ENCODE results near the gene USP3. TPM values are rescaled to one million over a fixed set of nuclear protein-coding genes. Genes with fewer than 3 reads are reported as not detected.

Gene USP3
- total and polyA plus RNA-seq, 11 donors, result 7.1 to 30.8 (median 18.4) TPM

GRCh38 chr15:63573533-63573932, 69.1 kb downstream of the USP3 start:
- intact Hi-C loops (cut with DNase I), result loop anchor here in 2 of 10 donors (5.0 kb wide), 2 partner anchors 36 to 51 kb away; no protein-coding TSS in a partner anchor
- H3K9me3 ChIP-seq, result no peaks in the 10 kb centered on the region
- TF ChIP-seq CTCF (IDR thresholded peaks at IDR 0.05) (no peak), POLR2A (IDR thresholded peaks at IDR 0.05) (no peak)
- DNase-seq (no peak), ATAC-seq (no peak)
- peaks cover 0 to 8% (median 0%) of the 10 kb centered on the region in 12 donors for H3K4me1 ChIP-seq
- H3K27me3 ChIP-seq, result no peaks in the 10 kb centered on the region
- peaks cover 0 to 94% (median 79%) of the 10 kb centered on the region in 9 donors for H3K36me3 ChIP-seq
- H3K27ac ChIP-seq, result no peak overlapping the region
- no peak overlapping the region for H3K4me3 ChIP-seq

- no peak for ATAC-seq
- H3K27me3 ChIP-seq, result no peaks in the 10 kb centered on the region
- WGBS, 4 donors, result 46 to 61% (median 50%) methylated on average over 1 of the region's 1 CpG
- no peak for TF ChIP-seq POLR2A (IDR thresholded peaks at IDR 0.05)
- no peak for TF ChIP-seq CTCF (IDR thresholded peaks at IDR 0.05)
- no peaks in the 10 kb centered on the region for H3K9me3 ChIP-seq
- H3K36me3 ChIP-seq, result peaks cover 0 to 96% (median 61%) of the 10 kb centered on the region in 9 donors
- no peak for DNase-seq
- peaks cover 0 to 8% (median 0%) of the 10 kb centered on the region in 12 donors for H3K4me1 ChIP-seq
- H3K4me3 ChIP-seq, result no peak overlapping the region
- intact Hi-C loops (cut with DNase I), result no loop called here
- no peak overlapping the region for H3K27ac ChIP-seq
Observed at GRCh38 chr15:63575312-63575711, 70.9 kb downstream of the USP3 start.

GRCh38 chr15:63576441-63576840, 72.0 kb downstream of the USP3 start:
- Histone ChIP-seq H3K27ac (no peak overlapping the region), H3K27me3 (no peaks in the 10 kb centered on the region), H3K4me1 (peaks cover 0 to 8% (median 0%) of the 10 kb centered on the region in 12 donors), H3K4me3 (no peak overlapping the region), H3K36me3 (peaks cover 0 to 89% (median 49%) of the 10 kb centered on the region in 9 donors), H3K9me3 (no peaks in the 10 kb centered on the region)
- no peak for TF ChIP-seq CTCF (IDR thresholded peaks at IDR 0.05)
- TF ChIP-seq POLR2A (IDR thresholded peaks at IDR 0.05), result no peak
- intact Hi-C loops (cut with DNase I), result no loop called here
- 75 to 89% (median 83%) methylated on average over 6 of the region's 6 CpGs for WGBS, 4 donors
- no peak for DNase-seq
- ATAC-seq, result no peak

GRCh38 chr15:63582179-63582578, 77.8 kb downstream of the USP3 start:
- H3K27ac ChIP-seq, result no peak overlapping the region
- ATAC-seq (no peak), DNase-seq (no peak)
- intact Hi-C loops (cut with DNase I), result no loop called here
- peaks cover 0 to 88% (median 34%) of the 10 kb centered on the region in 9 donors for H3K36me3 ChIP-seq
- no peaks in the 10 kb centered on the region for H3K4me1 ChIP-seq
- no peak overlapping the region for H3K4me3 ChIP-seq
- H3K27me3 ChIP-seq, result no peaks in the 10 kb centered on the region
- TF ChIP-seq CTCF (IDR thresholded peaks at IDR 0.05), result no peak
- H3K9me3 ChIP-seq, result peaks cover 0 to 9% (median 0%) of the 10 kb centered on the region in 12 donors

Data from heart left ventricle (tissue), 16 donors.